Camera-type eye (tissue), 1 donor: Measurements from ENCODE around the gene PNRC2. TPM values are rescaled to one million over a fixed set of nuclear protein-coding genes. Genes with fewer than 3 reads are reported as not detected.

ENCODE experiments used
- total RNA-seq: library from RNA; depleted of rRNA; stranded (reverse); fragments of >200 nt; gene quantifications from one replicate; pipeline ENCODE4 v1.2.3, GENCODE V29; 2014

Gene PNRC2, protein sequence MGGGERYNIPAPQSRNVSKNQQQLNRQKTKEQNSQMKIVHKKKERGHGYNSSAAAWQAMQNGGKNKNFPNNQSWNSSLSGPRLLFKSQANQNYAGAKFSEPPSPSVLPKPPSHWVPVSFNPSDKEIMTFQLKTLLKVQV
- 171 TPM for total RNA-seq

GRCh38 chr1:23959461-23960290 is at the start of gene PNRC2:
PNRC2 (plus strand) TSS chr1:23959828; CDS start chr1:23961458, 1,630 bp downstream.

DNA sequence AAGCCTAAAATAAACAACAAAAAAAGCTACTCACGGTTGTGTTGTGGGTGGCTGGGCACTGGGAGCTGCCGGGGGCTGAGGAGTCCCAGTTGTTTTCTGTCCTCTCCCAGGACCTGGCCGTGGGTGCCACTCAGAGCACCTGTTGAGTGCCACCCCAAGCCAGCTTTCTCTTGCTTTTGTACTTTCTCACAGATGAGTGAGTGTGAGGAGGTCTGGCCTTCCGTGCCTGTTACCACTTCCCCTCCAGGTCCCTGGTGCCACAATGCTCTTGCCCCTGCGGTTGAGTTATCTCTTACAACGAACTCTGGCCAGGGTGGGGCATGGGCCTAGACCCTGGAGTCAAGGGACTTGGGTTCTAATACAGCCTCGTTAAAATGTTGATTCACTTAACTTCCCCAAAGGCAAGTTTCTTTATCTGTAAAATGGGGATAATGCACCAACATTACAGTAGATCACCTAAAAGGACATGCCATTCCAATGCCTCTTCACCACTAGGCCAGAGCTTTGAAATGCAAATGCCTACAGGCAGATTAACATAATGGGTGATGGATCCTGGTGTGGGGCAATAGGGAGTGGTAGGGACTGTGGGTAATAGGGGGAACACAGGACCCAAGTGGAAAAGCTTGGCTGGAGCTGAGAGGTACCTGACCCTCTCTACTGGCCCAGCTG is 46.3 kb upstream of the PNRC2 start, which contains the start of gene CNR2:
Gene CNR2 (minus strand): TSS at position 151 of the 669 bp plus-strand sequence. CDS start 37,745 bp downstream, outside the sequence.

DNA sequence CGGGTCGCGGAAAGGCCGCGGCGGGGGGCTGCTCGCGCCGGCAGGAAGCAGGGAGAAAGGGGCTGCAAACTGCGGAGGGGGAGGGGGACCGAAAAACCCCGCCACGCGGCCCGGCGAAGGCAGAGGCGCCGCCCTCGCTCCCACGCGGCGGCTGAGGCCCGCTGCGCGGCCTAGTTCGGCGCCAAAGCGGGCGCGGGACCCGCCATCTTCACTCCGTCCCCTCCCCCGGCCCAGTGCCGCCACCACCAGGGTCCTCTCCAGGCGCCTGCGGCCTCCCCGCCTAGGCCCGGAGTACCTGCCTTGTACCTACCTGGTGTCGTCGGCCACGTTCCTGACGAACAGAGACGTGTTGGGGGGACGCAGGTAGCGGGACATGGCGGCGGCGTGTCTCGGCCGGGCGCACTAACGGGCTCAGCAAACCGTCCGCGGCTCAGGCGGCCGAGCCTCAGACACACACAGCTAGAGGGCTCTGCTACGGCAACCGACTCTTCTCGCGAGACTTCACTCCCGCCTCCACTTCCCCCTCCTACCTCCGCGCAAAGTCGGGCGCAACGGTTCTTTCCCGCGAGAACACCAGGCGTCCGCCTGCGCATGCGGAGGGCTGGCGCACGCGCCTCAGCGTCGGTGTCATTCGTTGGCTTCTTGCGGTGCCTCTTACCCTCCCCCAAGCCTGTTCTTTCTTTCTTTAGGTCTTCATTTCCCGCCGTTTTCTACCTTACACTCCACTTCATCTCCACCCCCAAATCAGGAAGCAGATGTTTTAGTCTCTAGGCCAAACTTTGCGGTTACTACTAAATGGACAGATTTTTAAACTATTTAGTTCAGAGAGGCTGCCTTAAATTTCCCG is 20.5 kb downstream of the PNRC2 start, which contains the start of gene SRSF10:
Gene SRSF10 (minus strand): TSS at position 447 of the 847 bp plus-strand sequence. CDS start 72 bp downstream, at position 375.

Other genes with a start within 250 kb of the PNRC2 start
- 37.7 TPM for gene ELOA, start 216.4 kb upstream of the PNRC2 start, total RNA-seq
- 83.9 TPM for gene PITHD1, start 181.4 kb upstream of the PNRC2 start, total RNA-seq
- gene LYPLA2, start 168.7 kb upstream of the PNRC2 start, total RNA-seq = 26.6 TPM
- gene GALE, start 159.1 kb upstream of the PNRC2 start, total RNA-seq = 19.2 TPM
- 31.6 TPM for gene HMGCL, start 134.4 kb upstream of the PNRC2 start, total RNA-seq
- gene FUCA1, start 91.5 kb upstream of the PNRC2 start, total RNA-seq = 29.0 TPM
- gene CNR2, start 46.5 kb upstream of the PNRC2 start, total RNA-seq = 0.05 TPM
- 226 TPM for gene SRSF10, start 20.5 kb downstream of the PNRC2 start, total RNA-seq
- 20.3 TPM for gene MYOM3, start 152.3 kb downstream of the PNRC2 start, total RNA-seq
- gene IL22RA1, start 183.3 kb downstream of the PNRC2 start, total RNA-seq = not detected
- gene IFNLR1, start 227.5 kb downstream of the PNRC2 start, total RNA-seq = 1.6 TPM